CD14-positive monocyte (primary cell): ENCODE results near the gene ATE1. TPM values are rescaled to one million over a fixed set of nuclear protein-coding genes. Genes with fewer than 3 reads are reported as not detected.

Experiments
- DNase-seq, 3 donors: peaks; one replicate each; pipeline ENCODE4 v3.0.0-alpha.2; 2011 to 2022
- H2AFZ ChIP-seq: 2 replicates; pipeline ENCODE4 v1.6.0; 2012; ENCODE audit warnings: mild to moderate bottlenecking, low read depth, low read length, inconsistent platforms; ENCODE audit not compliant: insufficient read depth, poor library complexity, severe bottlenecking
- H3K27ac ChIP-seq, 2 donors: 1 replicate in 1 of 2; 2 replicates in 1 of 2; pipeline ENCODE4 v1.5.1; 2012 to 2013; ENCODE audit warnings: low read length in 2 of 2, control low read depth in 1 of 2, inconsistent platforms in 1 of 2, low read depth in 1 of 2, mild to moderate bottlenecking in 1 of 2
- H3K27me3 ChIP-seq, 2 donors: one replicate each; pipeline versions ENCODE4 v1.6.0 to v1.6.1; 2011 to 2013; ENCODE audit warnings: low read length in 2 of 2; ENCODE audit not compliant: control insufficient read depth in 2 of 2, insufficient read depth in 2 of 2
- H3K36me3 ChIP-seq, 2 donors: replicated peaks in 1 of 2; 1 replicate in 1 of 2; 2 replicates in 1 of 2; pipeline versions ENCODE4 v1.5.1 to v1.6.1; 2012 to 2013; ENCODE audit warnings: low read length in 2 of 2, control low read depth in 1 of 2, inconsistent platforms in 1 of 2, mild to moderate bottlenecking in 1 of 2; ENCODE audit not compliant: insufficient read depth in 2 of 2, control insufficient read depth in 1 of 2
- H3K4me1 ChIP-seq, 2 donors: 1 replicate in 1 of 2; 2 replicates in 1 of 2; pipeline versions ENCODE4 v1.5.1 to v1.6.1; 2012 to 2013; ENCODE audit warnings: low read length in 2 of 2, control low read depth in 1 of 2, inconsistent platforms in 1 of 2, mild to moderate bottlenecking in 1 of 2, moderate library complexity in 1 of 2; ENCODE audit not compliant: insufficient read depth in 2 of 2, control insufficient read depth in 1 of 2
- H3K4me2 ChIP-seq: replicated peaks from 2 replicates; pipeline ENCODE3; 2012; ENCODE audit warnings: low read length, moderate library complexity, mild to moderate bottlenecking; ENCODE audit not compliant: poor library complexity, severe bottlenecking; ENCODE audit errors: extremely low read depth
- H3K4me3 ChIP-seq, 3 experiments: fragments of 200-600 bp in 1 of 3; sonication (generic) in 1 of 3; replicated peaks in 1 of 3; 1 replicate in 2 of 3; 2 replicates in 1 of 3; pipeline ENCODE4 v1.5.1; 2011 to 2013; ENCODE audit warnings: low read length in 3 of 3, mild to moderate bottlenecking in 3 of 3, control low read depth in 2 of 3, low read depth in 2 of 3, inconsistent platforms in 1 of 3, moderate library complexity in 1 of 3
- H3K79me2 ChIP-seq: 2 replicates; pipeline ENCODE4 v1.6.0; 2012; ENCODE audit warnings: mild to moderate bottlenecking, control low read depth, inconsistent platforms, low read length, moderate library complexity; ENCODE audit not compliant: insufficient read depth
- H3K9ac ChIP-seq: 2 replicates; pipeline ENCODE4 v1.6.0; 2017; ENCODE audit warnings: low read length, mild to moderate bottlenecking; ENCODE audit not compliant: insufficient read depth, poor library complexity, severe bottlenecking
- H3K9me3 ChIP-seq, 2 donors: replicated peaks in 1 of 2; 1 replicate in 1 of 2; 2 replicates in 1 of 2; pipeline versions ENCODE4 v1.5.1 to v1.6.1; 2012 to 2013; ENCODE audit warnings: low read length in 2 of 2, control low read depth in 1 of 2; ENCODE audit not compliant: control insufficient read depth in 1 of 2, insufficient read depth in 1 of 2
- H4K20me1 ChIP-seq: 2 replicates; pipeline ENCODE4 v1.6.0; 2012; ENCODE audit warnings: mild to moderate bottlenecking, low read length, control low read depth, moderate library complexity; ENCODE audit not compliant: insufficient read depth
- H3K27ac Mint-ChIP-seq, 7 donors: one replicate each; pipeline ENCODE4 v1.8.0; 2020; ENCODE audit warnings: mild to moderate bottlenecking in 7 of 7, mixed read lengths in 7 of 7, moderate library complexity in 6 of 7, inconsistent platforms in 2 of 7
- H3K27me3 Mint-ChIP-seq, 3 donors: one replicate each; pipeline ENCODE4 v1.8.0; 2021 to 2022; ENCODE audit warnings: low read depth in 3 of 3, mild to moderate bottlenecking in 3 of 3, mixed read lengths in 3 of 3, moderate library complexity in 3 of 3, inconsistent platforms in 1 of 3
- H3K36me3 Mint-ChIP-seq, 2 donors: one replicate each; pipeline ENCODE4 v1.8.0; 2020; ENCODE audit warnings: mixed read lengths in 2 of 2, inconsistent platforms in 1 of 2, mild to moderate bottlenecking in 1 of 2
- H3K4me1 Mint-ChIP-seq: one replicate; pipeline ENCODE4 v1.8.0; 2020; ENCODE audit warnings: mild to moderate bottlenecking, mixed read lengths
- H3K4me3 Mint-ChIP-seq, 2 donors: one replicate each; pipeline ENCODE4 v1.8.0; 2020; ENCODE audit warnings: mild to moderate bottlenecking in 2 of 2, mixed read lengths in 2 of 2, moderate library complexity in 1 of 2
- H3K9me3 Mint-ChIP-seq, 7 donors: one replicate each; pipeline ENCODE4 v1.8.0; 2020 to 2022; ENCODE audit warnings: mixed read lengths in 7 of 7, mild to moderate bottlenecking in 6 of 7, moderate library complexity in 6 of 7, inconsistent platforms in 2 of 7
- WGBS: methylation state at CpG from one replicate; pipeline ENCODE4 v1.1.5; 2013; ENCODE audit warnings: missing lambda C conversion rate; ENCODE audit not compliant: insufficient coverage; 5-methylcytosine and 5-hydroxymethylcytosine counted together
- intact Hi-C, 2 donors: fragments of 100-400 bp; cut with micrococcal nuclease; formaldehyde crosslinking; loops; one replicate each; pipeline versions ENCODE4 v1.15.0 to v1.15.1; 2023
- polyA plus RNA-seq, 3 donors: library from polyadenylated mRNA; depleted of rRNA in 1 of 3; unstranded in 2 of 3; stranded (reverse) in 1 of 3; fragments of 300-500 nt in 2 of 3; fragments of >200 nt in 1 of 3; fragmentation: Illumina TruSeq in 2 of 3; gene quantifications; 1 replicate in 2 of 3; 2 replicates in 1 of 3; pipeline ENCODE4 v1.2.3, GENCODE V29; 2012 to 2021
- TF ChIP-seq, protein P1 (sequence below): fragments of 200-600 bp; IDR thresholded peaks from one replicate; pipeline ENCODE4 v1.8.0; 2022; ENCODE audit warnings: antibody characterized with exemption, mild to moderate bottlenecking

The ATE1 gene
- polyA plus RNA-seq, 3 donors = 9.2 to 19.5 (median 15.8) TPM

DNA sequence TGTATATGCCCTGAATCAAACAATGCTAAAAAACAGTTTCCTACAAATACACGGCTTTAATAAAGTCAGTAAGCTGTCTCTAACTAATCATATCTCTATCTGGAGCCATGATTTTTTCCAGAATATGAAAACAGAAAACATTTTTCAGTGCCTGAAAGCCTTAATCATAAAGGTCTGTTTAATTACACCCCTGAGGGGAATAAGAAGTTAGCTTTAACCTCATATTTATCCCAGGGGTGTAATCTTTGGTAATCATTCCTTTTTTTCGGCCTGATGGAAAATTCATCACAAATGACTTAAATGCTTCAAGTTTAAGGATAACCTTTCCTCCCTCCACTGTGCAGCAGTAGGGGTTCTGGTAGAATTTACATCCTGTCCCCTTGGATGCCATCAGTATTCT lies 124.2 kb downstream of the ATE1 start:
- no peak for DNase-seq

DNA sequence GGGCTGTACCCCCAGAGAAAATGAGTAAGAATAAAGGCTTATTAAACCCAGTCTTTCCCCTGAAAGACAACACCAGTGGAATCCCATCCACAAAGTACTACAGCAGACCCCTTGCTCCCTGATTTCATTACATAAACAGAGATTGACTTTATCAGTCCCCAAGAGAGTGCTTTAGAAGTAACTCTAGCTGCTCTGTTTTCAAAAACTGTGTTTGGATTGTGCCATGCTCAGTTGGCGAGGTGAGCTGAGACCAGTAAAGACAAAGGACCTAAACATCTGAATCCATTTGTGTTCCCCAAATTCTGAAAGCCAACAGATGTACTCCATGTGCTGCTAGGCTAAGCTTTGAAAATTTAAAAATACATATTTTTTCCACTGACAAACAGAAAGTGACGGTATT lies 127.0 kb downstream of the ATE1 start:
- peaks cover 12 to 14% of the 10 kb centered on the region in 2 donors for H3K36me3 Mint-ChIP-seq
- Histone ChIP-seq H3K9me3 (no peaks in the 10 kb centered on the region), H2AFZ (no peak overlapping the region), H3K4me2 (no peak overlapping the region), H3K27ac (no peak overlapping the region), H4K20me1 (no peaks in the 10 kb centered on the region), H3K4me3 (no peak overlapping the region), H3K36me3 (no peaks in the 10 kb centered on the region), H3K9ac (no peak overlapping the region), H3K4me1 (no peaks in the 10 kb centered on the region), H3K27me3 (no peaks in the 10 kb centered on the region), H3K79me2 (no peaks in the 10 kb centered on the region)
- H3K27me3 Mint-ChIP-seq = peaks cover 0 to 1% (median 1%) of the 10 kb centered on the region in 3 donors
- H3K9me3 Mint-ChIP-seq = no peaks in the 10 kb centered on the region
- no peak overlapping the region for H3K27ac Mint-ChIP-seq
- no peak overlapping the region for H3K4me3 Mint-ChIP-seq
- 90% methylated on average over 1 of the region's 2 CpGs for WGBS
- TF ChIP-seq, protein P1, sequence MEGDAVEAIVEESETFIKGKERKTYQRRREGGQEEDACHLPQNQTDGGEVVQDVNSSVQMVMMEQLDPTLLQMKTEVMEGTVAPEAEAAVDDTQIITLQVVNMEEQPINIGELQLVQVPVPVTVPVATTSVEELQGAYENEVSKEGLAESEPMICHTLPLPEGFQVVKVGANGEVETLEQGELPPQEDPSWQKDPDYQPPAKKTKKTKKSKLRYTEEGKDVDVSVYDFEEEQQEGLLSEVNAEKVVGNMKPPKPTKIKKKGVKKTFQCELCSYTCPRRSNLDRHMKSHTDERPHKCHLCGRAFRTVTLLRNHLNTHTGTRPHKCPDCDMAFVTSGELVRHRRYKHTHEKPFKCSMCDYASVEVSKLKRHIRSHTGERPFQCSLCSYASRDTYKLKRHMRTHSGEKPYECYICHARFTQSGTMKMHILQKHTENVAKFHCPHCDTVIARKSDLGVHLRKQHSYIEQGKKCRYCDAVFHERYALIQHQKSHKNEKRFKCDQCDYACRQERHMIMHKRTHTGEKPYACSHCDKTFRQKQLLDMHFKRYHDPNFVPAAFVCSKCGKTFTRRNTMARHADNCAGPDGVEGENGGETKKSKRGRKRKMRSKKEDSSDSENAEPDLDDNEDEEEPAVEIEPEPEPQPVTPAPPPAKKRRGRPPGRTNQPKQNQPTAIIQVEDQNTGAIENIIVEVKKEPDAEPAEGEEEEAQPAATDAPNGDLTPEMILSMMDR = no peak
- no peak for DNase-seq
- H3K4me1 Mint-ChIP-seq = peaks cover 5% of the 10 kb centered on the region
- intact Hi-C loops = no loop called here

More for the DNA sequence above, 124.2 kb downstream of the ATE1 start:
- H3K4me3 Mint-ChIP-seq = no peak overlapping the region
- no peaks in the 10 kb centered on the region for H3K4me1 ChIP-seq
- H3K36me3 Mint-ChIP-seq = peaks cover 12 to 18% of the 10 kb centered on the region in 2 donors
- H3K27me3 Mint-ChIP-seq = no peaks in the 10 kb centered on the region
- H4K20me1 ChIP-seq = no peaks in the 10 kb centered on the region
- H3K9ac ChIP-seq = no peak overlapping the region
- intact Hi-C loops = no loop called here
- H3K79me2 ChIP-seq = no peaks in the 10 kb centered on the region
- WGBS = no CpG with 5 or more reads among the region's 2 CpGs
- no peak overlapping the region for H2AFZ ChIP-seq
- no peaks in the 10 kb centered on the region for H3K9me3 Mint-ChIP-seq
- no peaks in the 10 kb centered on the region for H3K36me3 ChIP-seq
- no peaks in the 10 kb centered on the region for H3K27me3 ChIP-seq
- H3K4me2 ChIP-seq = no peak overlapping the region
- H3K4me1 Mint-ChIP-seq = no peaks in the 10 kb centered on the region
- TF ChIP-seq, protein P1 = no peak
- H3K4me3 ChIP-seq = no peak overlapping the region
- no peaks in the 10 kb centered on the region for H3K9me3 ChIP-seq
- no peak overlapping the region for H3K27ac ChIP-seq
- no peak overlapping the region for H3K27ac Mint-ChIP-seq
